HEK293 (cell line): ENCODE results near the gene TMEM62.
"Not testable (repeated sequence)": the region's sequence is repeated elsewhere in the genome, so short reads cannot be mapped to it uniquely, and the experiment has no call there.

ENCODE experiments used
- CTCF ChIA-PET: fragments of 350-600 bp; formaldehyde crosslinking; extraction: SDS; loops from one replicate; lab custom pipeline; 2021; ENCODE audit warnings: antibody characterized with exemption; lab: Yijun Ruan, JAX
- POLR2A ChIA-PET: fragments of 300-600 bp; formaldehyde crosslinking; extraction: SDS; loops from one replicate; lab custom pipeline; 2020; ENCODE audit warnings: antibody characterized with exemption, inconsistent platforms; lab: Yijun Ruan, JAX
- H3K27ac ChIP-seq: fragments of 200-500 bp; sonication (Bioruptor generic); 2 replicates; pipeline ENCODE4 v1.5.1; 2014; ENCODE audit warnings: low read depth, low read length, control low read depth, inconsistent platforms; ENCODE audit errors: extremely low read depth
- H3K36me3 ChIP-seq, 2 experiments: fragments of 200-500 bp in 1 of 2; sonication (Bioruptor generic) in 1 of 2; 1 replicate in 1 of 2; 2 replicates in 1 of 2; pipeline ENCODE4 v1.5.1; 2014 to 2017; ENCODE audit warnings: inconsistent platforms in 2 of 2, low read length in 2 of 2; ENCODE audit not compliant: control insufficient read depth in 2 of 2, insufficient read depth in 1 of 2
- H3K4me1 ChIP-seq: fragments of 200-500 bp; sonication (Bioruptor generic); 2 replicates; pipeline ENCODE4 v1.5.1; 2014; ENCODE audit warnings: mild to moderate bottlenecking, low read length, inconsistent platforms; ENCODE audit not compliant: control insufficient read depth, insufficient read depth
- H3K4me3 ChIP-seq: 2 replicates; pipeline ENCODE4 v1.5.1; 2011; ENCODE audit warnings: low read depth, mild to moderate bottlenecking, control low read depth, low read length, moderate library complexity
- H3K9me3 ChIP-seq: fragments of 200-500 bp; sonication (Bioruptor generic); 2 replicates; pipeline ENCODE4 v1.5.1; 2014; ENCODE audit warnings: low read depth, low read length, inconsistent platforms; ENCODE audit not compliant: control insufficient read depth, insufficient read depth
- KLF16 ChIP-seq: fragments of 450-650 bp; formaldehyde crosslinking; IDR thresholded peaks from 2 replicates; pipeline ENCODE4 v1.5.1; 2017; ENCODE audit warnings: missing biosample characterization, missing genetic modification characterization
- OSR2 ChIP-seq: fragments of 450-650 bp; formaldehyde crosslinking; IDR thresholded peaks from 2 replicates; pipeline ENCODE4 v1.5.1; 2016; ENCODE audit warnings: missing biosample characterization, missing genetic modification characterization
- OVOL3 ChIP-seq: fragments of 450-650 bp; formaldehyde crosslinking; IDR thresholded peaks from 2 replicates; pipeline ENCODE4 v1.5.1; 2016; ENCODE audit warnings: missing biosample characterization, missing genetic modification characterization
- SALL2 ChIP-seq: fragments of 450-650 bp; formaldehyde crosslinking; IDR thresholded peaks from 2 replicates; pipeline ENCODE4 v1.5.0; 2017; ENCODE audit warnings: missing biosample characterization, mild to moderate bottlenecking, missing genetic modification characterization, borderline replicate concordance
- SCRT1 ChIP-seq: fragments of 450-650 bp; formaldehyde crosslinking; IDR thresholded peaks from 2 replicates; pipeline ENCODE4 v1.5.1; 2016; ENCODE audit warnings: missing biosample characterization, missing genetic modification characterization, borderline replicate concordance
- SETDB1 ChIP-seq: IDR thresholded peaks from one replicate; pipeline ENCODE4 v1.6.1; 2017; ENCODE audit warnings: mild to moderate bottlenecking, low read length, moderate library complexity, mixed read lengths; ENCODE audit not compliant: insufficient read length
- TRIM28 ChIP-seq: IDR thresholded peaks from 2 replicates; pipeline ENCODE4 v1.6.1; 2011; ENCODE audit warnings: low read length, control low read depth, borderline replicate concordance
- YY2 ChIP-seq: fragments of 450-650 bp; formaldehyde crosslinking; IDR thresholded peaks from 2 replicates; pipeline ENCODE4 v1.5.1; 2016; ENCODE audit warnings: missing biosample characterization, missing genetic modification characterization
- ZBTB21 ChIP-seq: fragments of 450-650 bp; formaldehyde crosslinking; IDR thresholded peaks from 2 replicates; pipeline ENCODE4 v1.5.1; 2017; ENCODE audit warnings: missing biosample characterization, missing genetic modification characterization
- ZBTB8A ChIP-seq: fragments of 450-650 bp; formaldehyde crosslinking; IDR thresholded peaks from 2 replicates; pipeline ENCODE4 v1.5.1; 2016; ENCODE audit warnings: missing biosample characterization, missing genetic modification characterization
- ZNF138 ChIP-seq: fragments of 450-650 bp; formaldehyde crosslinking; IDR thresholded peaks from 2 replicates; pipeline ENCODE4 v1.5.1; 2016; ENCODE audit warnings: missing biosample characterization, missing genetic modification characterization, borderline replicate concordance
- ZNF157 ChIP-seq: fragments of 450-650 bp; formaldehyde crosslinking; IDR thresholded peaks from 2 replicates; pipeline ENCODE4 v1.5.1; 2016; ENCODE audit warnings: missing biosample characterization, missing genetic modification characterization
- ZNF19 ChIP-seq: fragments of 450-650 bp; formaldehyde crosslinking; IDR thresholded peaks from 2 replicates; pipeline ENCODE4; 2016; ENCODE audit warnings: missing biosample characterization, missing genetic modification characterization, low read depth
- ZNF211 ChIP-seq: fragments of 450-650 bp; formaldehyde crosslinking; IDR thresholded peaks from 2 replicates; pipeline ENCODE4 v1.5.1; 2016; ENCODE audit warnings: low read depth, missing biosample characterization, missing genetic modification characterization
- ZNF221 ChIP-seq: fragments of 450-650 bp; formaldehyde crosslinking; IDR thresholded peaks from 2 replicates; pipeline ENCODE4 v1.5.1; 2017; ENCODE audit warnings: missing biosample characterization, missing genetic modification characterization, borderline replicate concordance
- ZNF239 ChIP-seq: fragments of 450-650 bp; formaldehyde crosslinking; IDR thresholded peaks from 2 replicates; pipeline ENCODE4 v1.5.1; 2016; ENCODE audit warnings: missing biosample characterization, missing genetic modification characterization
- ZNF266 ChIP-seq: fragments of 450-650 bp; formaldehyde crosslinking; IDR thresholded peaks from 2 replicates; pipeline ENCODE4 v1.5.1; 2016; ENCODE audit warnings: missing biosample characterization, missing genetic modification characterization, low read depth
- ZNF335 ChIP-seq: fragments of 450-650 bp; formaldehyde crosslinking; conservative IDR thresholded peaks from 2 replicates; pipeline ENCODE4 v1.5.1; 2016; ENCODE audit warnings: missing biosample characterization, missing genetic modification characterization
- ZNF48 ChIP-seq: fragments of 450-650 bp; formaldehyde crosslinking; IDR thresholded peaks from 2 replicates; pipeline ENCODE4 v1.5.1; 2016; ENCODE audit warnings: missing biosample characterization, missing genetic modification characterization
- ZNF544 ChIP-seq: fragments of 450-650 bp; formaldehyde crosslinking; IDR thresholded peaks from 2 replicates; pipeline ENCODE4 v1.5.0; 2017; ENCODE audit warnings: missing biosample characterization, missing genetic modification characterization
- ZNF571 ChIP-seq: fragments of 450-650 bp; formaldehyde crosslinking; IDR thresholded peaks from 2 replicates; pipeline ENCODE4 v1.5.0; 2017; ENCODE audit warnings: missing biosample characterization, missing genetic modification characterization
- ZNF580 ChIP-seq: fragments of 450-650 bp; formaldehyde crosslinking; IDR thresholded peaks from 2 replicates; pipeline ENCODE4 v1.5.1; 2016; ENCODE audit warnings: missing biosample characterization, missing genetic modification characterization
- ZNF624 ChIP-seq: fragments of 450-650 bp; formaldehyde crosslinking; IDR thresholded peaks from 2 replicates; pipeline ENCODE4 v1.5.1; 2017; ENCODE audit warnings: missing biosample characterization, missing genetic modification characterization
- ZNF654 ChIP-seq: fragments of 450-650 bp; formaldehyde crosslinking; IDR thresholded peaks from 2 replicates; pipeline ENCODE4 v1.5.1; 2016; ENCODE audit warnings: low read depth, missing biosample characterization, missing genetic modification characterization
- ZNF660 ChIP-seq: fragments of 450-650 bp; IDR thresholded peaks from 2 replicates; pipeline ENCODE4 v1.5.1; 2018; ENCODE audit warnings: missing biosample characterization, mild to moderate bottlenecking, missing genetic modification characterization
- ZNF664 ChIP-seq: fragments of 450-650 bp; formaldehyde crosslinking; IDR thresholded peaks from 2 replicates; pipeline ENCODE4 v1.5.1; 2016; ENCODE audit warnings: missing biosample characterization, missing genetic modification characterization
- ZNF837 ChIP-seq: fragments of 450-650 bp; formaldehyde crosslinking; IDR thresholded peaks from 2 replicates; pipeline ENCODE4 v1.5.1; 2016; ENCODE audit warnings: missing biosample characterization, missing genetic modification characterization
- ZNF843 ChIP-seq: fragments of 450-650 bp; formaldehyde crosslinking; IDR thresholded peaks from 2 replicates; pipeline ENCODE4 v1.5.1; 2016; ENCODE audit warnings: missing biosample characterization, missing genetic modification characterization
- TF ChIP-seq, protein P1 (sequence below): fragments of 450-650 bp; formaldehyde crosslinking; IDR thresholded peaks from 2 replicates; pipeline ENCODE4 v1.5.1; 2016; ENCODE audit warnings: missing biosample characterization, missing genetic modification characterization

Gene TMEM62

DNA sequence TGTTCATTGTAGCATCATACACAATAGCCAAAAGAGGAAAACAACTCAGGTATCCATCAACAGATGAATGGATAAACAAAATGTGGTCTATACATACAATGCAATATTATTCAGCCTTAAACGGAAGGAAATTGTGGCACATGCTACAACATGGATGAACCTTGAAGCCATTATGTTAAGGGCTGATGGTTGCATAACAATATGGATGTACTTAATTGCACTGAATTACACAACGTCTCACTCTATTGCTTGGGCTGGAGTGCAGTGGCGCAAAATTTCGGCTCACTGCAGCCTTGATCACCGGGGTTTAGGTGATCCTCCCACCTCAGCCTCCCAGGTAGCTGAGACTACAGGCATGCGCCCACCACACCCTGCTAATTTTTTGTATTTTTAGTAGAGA lies 7.0 kb upstream of the TMEM62 start:
- H3K27ac ChIP-seq, result no peak overlapping the region
- POLR2A ChIA-PET, result no interaction called here
- TF ChIP-seq SALL2 (tag by site-specific recombination) (no peak), OVOL3 (tag by site-specific recombination) (no peak), ZNF664 (tag by site-specific recombination) (no peak), ZBTB8A (tag by site-specific recombination) (no peak), ZNF266 (tag by site-specific recombination) (no peak)
- H3K4me3 ChIP-seq, result no peak overlapping the region
- H3K4me1 ChIP-seq, result no peaks in the 10 kb centered on the region
- H3K36me3 ChIP-seq, result no peaks in the 10 kb centered on the region
- no peaks in the 10 kb centered on the region for H3K9me3 ChIP-seq
- CTCF ChIA-PET, result no interaction called here

- CTCF ChIA-PET, result no interaction called here
Observed at GRCh38 chr15:43127752-43128151, 5.6 kb upstream of the TMEM62 start.

GRCh38 chr15:43128174-43128979 lies 5.0 kb upstream of the TMEM62 start:
- CTCF ChIA-PET, H3K4me1 ChIP-seq, H3K4me3 ChIP-seq, H3K9me3 ChIP-seq, POLR2A ChIA-PET, H3K27ac ChIP-seq, H3K36me3 ChIP-seq: not testable (repeated sequence)
- TF ChIP-seq SETDB1, result peak; percentile 69

More at GRCh38 chr15:43127752-43128151, 5.6 kb upstream of the TMEM62 start:
- POLR2A ChIA-PET, result no interaction called here
- Histone ChIP-seq H3K27ac (no peak overlapping the region), H3K4me3 (no peak overlapping the region), H3K36me3 (no peaks in the 10 kb centered on the region), H3K4me1 (no peaks in the 10 kb centered on the region), H3K9me3 (no peaks in the 10 kb centered on the region)
- no peak for TF ChIP-seq OSR2
- TF ChIP-seq ZNF19 (tag by site-specific recombination), result no peak
- no peak for TF ChIP-seq ZBTB21
- TF ChIP-seq SCRT1 (tag by site-specific recombination), result no peak
- no peak for TF ChIP-seq ZNF624 (tag by site-specific recombination)
- TF ChIP-seq KLF16 (tag by site-specific recombination), result no peak
- no peak for TF ChIP-seq ZNF335 (tag by site-specific recombination)

- ChIA-PET POLR2A (no interaction called here), CTCF (no interaction called here)
- H3K4me3 ChIP-seq, result no peak overlapping the region
- H3K27ac ChIP-seq, result no peak overlapping the region
- H3K9me3 ChIP-seq, result no peaks in the 10 kb centered on the region
- TF ChIP-seq ZNF266 (tag by site-specific recombination) (no peak), ZNF571 (tag by site-specific recombination) (no peak), ZNF837 (no peak), ZNF157 (tag by site-specific recombination) (no peak), ZNF48 (tag by site-specific recombination) (no peak), TRIM28 (no peak), ZNF221 (tag by site-specific recombination) (no peak), ZNF843 (no peak), ZNF239 (tag by site-specific recombination) (no peak), ZNF654 (tag by site-specific recombination) (no peak), ZNF544 (tag by site-specific recombination) (no peak), ZNF664 (tag by site-specific recombination) (no peak), ZNF660 (no peak), YY2 (tag by site-specific recombination) (no peak), ZNF580 (tag by site-specific recombination) (no peak), ZNF211 (tag by site-specific recombination) (no peak), ZNF138 (tag by site-specific recombination) (no peak)
- TF ChIP-seq, protein P1, sequence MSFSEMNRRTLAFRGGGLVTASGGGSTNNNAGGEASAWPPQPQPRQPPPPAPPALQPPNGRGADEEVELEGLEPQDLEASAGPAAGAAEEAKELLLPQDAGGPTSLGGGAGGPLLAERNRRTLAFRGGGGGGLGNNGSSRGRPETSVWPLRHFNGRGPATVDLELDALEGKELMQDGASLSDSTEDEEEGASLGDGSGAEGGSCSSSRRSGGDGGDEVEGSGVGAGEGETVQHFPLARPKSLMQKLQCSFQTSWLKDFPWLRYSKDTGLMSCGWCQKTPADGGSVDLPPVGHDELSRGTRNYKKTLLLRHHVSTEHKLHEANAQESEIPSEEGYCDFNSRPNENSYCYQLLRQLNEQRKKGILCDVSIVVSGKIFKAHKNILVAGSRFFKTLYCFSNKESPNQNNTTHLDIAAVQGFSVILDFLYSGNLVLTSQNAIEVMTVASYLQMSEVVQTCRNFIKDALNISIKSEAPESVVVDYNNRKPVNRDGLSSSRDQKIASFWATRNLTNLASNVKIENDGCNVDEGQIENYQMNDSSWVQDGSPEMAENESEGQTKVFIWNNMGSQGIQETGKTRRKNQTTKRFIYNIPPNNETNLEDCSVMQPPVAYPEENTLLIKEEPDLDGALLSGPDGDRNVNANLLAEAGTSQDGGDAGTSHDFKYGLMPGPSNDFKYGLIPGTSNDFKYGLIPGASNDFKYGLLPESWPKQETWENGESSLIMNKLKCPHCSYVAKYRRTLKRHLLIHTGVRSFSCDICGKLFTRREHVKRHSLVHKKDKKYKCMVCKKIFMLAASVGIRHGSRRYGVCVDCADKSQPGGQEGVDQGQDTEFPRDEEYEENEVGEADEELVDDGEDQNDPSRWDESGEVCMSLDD (tag by site-specific recombination), result no peak
- H3K4me1 ChIP-seq, result no peaks in the 10 kb centered on the region
- no peaks in the 10 kb centered on the region for H3K36me3 ChIP-seq
Observed at GRCh38 chr15:43128980-43129335, 4.4 kb upstream of the TMEM62 start.
